ENCODE results near the gene NAPB.

Gene NAPB

GRCh38 chr20:23403751-23404150, 17.5 kb downstream of the NAPB start:
- no peak for DNase-seq

GRCh38 chr20:23401051-23401450, 20.2 kb downstream of the NAPB start:
- no peak for DNase-seq

- peak; percentile 89 for DNase-seq
These were observed 21.6 kb downstream of the NAPB start for GRCh38 chr20:23399568-23400241.

- peak; percentile 60 for DNase-seq
These were observed 23.3 kb downstream of the NAPB start for GRCh38 chr20:23397961-23398360.

- no peak for DNase-seq
These were observed 24.2 kb downstream of the NAPB start for GRCh38 chr20:23396950-23397627.

- DNase-seq = no peak
These were observed 27.1 kb downstream of the NAPB start for GRCh38 chr20:23393996-23394775.

- no peak for DNase-seq
These were observed 29.5 kb downstream of the NAPB start for GRCh38 chr20:23391707-23392310.

- no peak for DNase-seq
These were observed 31.1 kb downstream of the NAPB start for GRCh38 chr20:23390091-23390774.

- DNase-seq = no peak
These were observed 34.2 kb downstream of the NAPB start for GRCh38 chr20:23387118-23387443.

GRCh38 chr20:23386304-23387117, 34.8 kb downstream of the NAPB start:
- DNase-seq = no peak

- no peak for DNase-seq
These were observed 39.4 kb downstream of the NAPB start for GRCh38 chr20:23381876-23382275.

- DNase-seq = no peak
These were observed 41.5 kb downstream of the NAPB start for GRCh38 chr20:23379772-23380171.

- no peak for DNase-seq
These were observed 45.5 kb downstream of the NAPB start for GRCh38 chr20:23375827-23376226.

GRCh38 chr20:23374441-23374840, 46.8 kb downstream of the NAPB start:
- no peak for DNase-seq

GRCh38 chr20:23371496-23371895, 49.8 kb downstream of the NAPB start:
- DNase-seq = no peak

GRCh38 chr20:23370873-23371272, 50.4 kb downstream of the NAPB start:
- DNase-seq = no peak

- DNase-seq = no peak
These were observed 51.0 kb downstream of the NAPB start for GRCh38 chr20:23370274-23370673.

- no peak for DNase-seq
These were observed 52.0 kb downstream of the NAPB start for GRCh38 chr20:23369072-23369823.

- DNase-seq = no peak
These were observed 52.8 kb downstream of the NAPB start for GRCh38 chr20:23368316-23369071.

GRCh38 chr20:23367770-23368169, 53.5 kb downstream of the NAPB start:
- peak; percentile 55 for DNase-seq

- DNase-seq = peak; percentile 62
These were observed 54.9 kb downstream of the NAPB start for GRCh38 chr20:23366384-23366783.
